Astrocyte (in vitro differentiated cells and primary cell): ENCODE measurements around the gene LHPP.

Source experiments
- EZH2 ChIP-seq: IDR thresholded peaks from 2 replicates; pipeline ENCODE4 v1.6.1; 2012; ENCODE audit warnings: mild to moderate bottlenecking, low read length, inconsistent platforms; ENCODE audit not compliant: insufficient read depth
- TF ChIP-seq, protein P1 (sequence below): IDR thresholded peaks from 2 replicates; pipeline ENCODE4 v1.5.1; 2011; ENCODE audit warnings: low read depth, mild to moderate bottlenecking, inconsistent platforms, low read length, moderate library complexity; ENCODE audit not compliant: insufficient read depth

DNA sequence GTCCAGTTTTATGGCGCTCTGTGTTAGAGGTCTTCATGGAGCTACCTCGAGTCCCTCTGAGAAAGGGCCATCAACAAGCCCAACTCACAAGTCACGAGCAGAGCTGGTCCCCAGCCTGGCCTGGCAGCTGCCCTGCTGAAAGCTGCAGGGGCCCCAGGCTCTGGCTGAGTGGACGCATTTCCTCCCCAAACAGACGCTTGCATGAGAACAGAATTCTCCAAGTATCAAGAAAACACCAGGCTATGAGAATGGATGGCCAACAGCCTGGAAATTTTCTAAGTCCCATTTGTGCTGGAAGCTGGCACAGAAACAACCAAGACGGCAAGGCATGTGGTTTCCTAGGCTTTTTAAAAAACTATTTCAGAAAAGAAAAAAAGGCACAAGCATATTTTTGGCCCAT lies 167.8 kb downstream of the LHPP start:
- TF ChIP-seq, protein P1, sequence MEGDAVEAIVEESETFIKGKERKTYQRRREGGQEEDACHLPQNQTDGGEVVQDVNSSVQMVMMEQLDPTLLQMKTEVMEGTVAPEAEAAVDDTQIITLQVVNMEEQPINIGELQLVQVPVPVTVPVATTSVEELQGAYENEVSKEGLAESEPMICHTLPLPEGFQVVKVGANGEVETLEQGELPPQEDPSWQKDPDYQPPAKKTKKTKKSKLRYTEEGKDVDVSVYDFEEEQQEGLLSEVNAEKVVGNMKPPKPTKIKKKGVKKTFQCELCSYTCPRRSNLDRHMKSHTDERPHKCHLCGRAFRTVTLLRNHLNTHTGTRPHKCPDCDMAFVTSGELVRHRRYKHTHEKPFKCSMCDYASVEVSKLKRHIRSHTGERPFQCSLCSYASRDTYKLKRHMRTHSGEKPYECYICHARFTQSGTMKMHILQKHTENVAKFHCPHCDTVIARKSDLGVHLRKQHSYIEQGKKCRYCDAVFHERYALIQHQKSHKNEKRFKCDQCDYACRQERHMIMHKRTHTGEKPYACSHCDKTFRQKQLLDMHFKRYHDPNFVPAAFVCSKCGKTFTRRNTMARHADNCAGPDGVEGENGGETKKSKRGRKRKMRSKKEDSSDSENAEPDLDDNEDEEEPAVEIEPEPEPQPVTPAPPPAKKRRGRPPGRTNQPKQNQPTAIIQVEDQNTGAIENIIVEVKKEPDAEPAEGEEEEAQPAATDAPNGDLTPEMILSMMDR, result no peak
- no peak for TF ChIP-seq EZH2
